ENCODE measurements around the gene ATG14. TPM values are rescaled to one million over a fixed set of nuclear protein-coding genes. Genes with fewer than 3 reads are reported as not detected.

The ATG14 gene
- total RNA-seq, 2 experiments from 2014 or later: 5.1 to 5.5 TPM

GRCh38 chr14:55366271-55366670 is 45.4 kb downstream of the ATG14 start:
- Mint-ChIP-seq H3K4me3 (no peak overlapping the region), H3K27me3 (no peaks in the 10 kb centered on the region), H3K27ac (no peak overlapping the region), H3K4me1 (ENCODE audit: low read depth) (peaks cover 13% of the 10 kb centered on the region), H3K9me3 (no peaks in the 10 kb centered on the region), H3K36me3 (ENCODE audit: low read depth) (peaks cover 38% of the 10 kb centered on the region)
- DNase-seq: no peak
- CTCF ChIA-PET: interaction anchor here (5.2 kb wide), 1 partner anchor 12 kb away, joined by 29 read pairs; no protein-coding TSS in a partner anchor
- TF ChIP-seq CTCF (IDR thresholded peaks at IDR 0.05): no peak
- intact Hi-C loops (cut with micrococcal nuclease): no loop called here
- ATAC-seq: no peak
- POLR2A ChIA-PET: no interaction called here

GRCh38 chr14:55361190-55361589 is 50.4 kb downstream of the ATG14 start:
- ChIA-PET POLR2A (interaction anchor here (1.3 kb wide), 1 partner anchor 11 kb away, joined by 5 read pairs; no protein-coding TSS in a partner anchor), CTCF (interaction anchor here (0.6 to 1.8 kb wide), 5 partner anchors 11 to 148 kb away, joined by 3 to 5 read pairs (median 4); partner anchors contain the start of gene FBXO34)
- peaks cover 13% of the 10 kb centered on the region for H3K36me3 Mint-ChIP-seq (ENCODE audit: low read depth)
- intact Hi-C loops (cut with micrococcal nuclease): no loop called here
- H3K4me3 Mint-ChIP-seq: no peak overlapping the region
- no peak for TF ChIP-seq CTCF (IDR thresholded peaks at IDR 0.05)
- DNase-seq (no peak), ATAC-seq (no peak)
- no peak overlapping the region for H3K27ac Mint-ChIP-seq
- no peaks in the 10 kb centered on the region for H3K27me3 Mint-ChIP-seq
- H3K9me3 Mint-ChIP-seq: no peaks in the 10 kb centered on the region
- peaks cover 7% of the 10 kb centered on the region for H3K4me1 Mint-ChIP-seq (ENCODE audit: low read depth)

- intact Hi-C loops (cut with micrococcal nuclease): no loop called here
- no peaks in the 10 kb centered on the region for H3K9me3 Mint-ChIP-seq
- no peaks in the 10 kb centered on the region for H3K27me3 Mint-ChIP-seq
- no peak for TF ChIP-seq CTCF (IDR thresholded peaks at IDR 0.05)
- DNase-seq (no peak), ATAC-seq (no peak)
- H3K36me3 Mint-ChIP-seq (ENCODE audit: low read depth): peaks cover 7% of the 10 kb centered on the region
- ChIA-PET CTCF (interaction anchor here (0.9 to 1.0 kb wide), 2 partner anchors 89 to 114 kb away, joined by 4 to 6 read pairs; partner anchors contain the start of gene FBXO34), POLR2A (interaction anchor here (0.9 kb wide), 1 partner anchor 9 kb away, joined by 4 read pairs; no protein-coding TSS in a partner anchor)
- H3K27ac Mint-ChIP-seq: no peak overlapping the region
- no peak overlapping the region for H3K4me3 Mint-ChIP-seq
- peaks cover 14% of the 10 kb centered on the region for H3K4me1 Mint-ChIP-seq (ENCODE audit: low read depth)
These were observed 52.3 kb downstream of the ATG14 start for GRCh38 chr14:55359307-55359706.

GRCh38 chr14:55356913-55357312 is 54.7 kb downstream of the ATG14 start:
- H3K27ac Mint-ChIP-seq: no peak overlapping the region
- no peak for DNase-seq
- no peak overlapping the region for H3K4me3 Mint-ChIP-seq
- no peak for ATAC-seq
- intact Hi-C loops (cut with micrococcal nuclease): no loop called here
- POLR2A ChIA-PET: interaction anchor here (1.5 to 2.1 kb wide), 3 partner anchors 17 to 86 kb away, joined by 4 to 6 read pairs (median 5); no protein-coding TSS in a partner anchor
- no peaks in the 10 kb centered on the region for H3K27me3 Mint-ChIP-seq
- CTCF ChIA-PET: interaction anchor here (1.0 to 4.7 kb wide), 6 partner anchors 10 to 111 kb away, joined by 3 to 87 read pairs (median 4); partner anchors contain the start of gene FBXO34
- peaks cover 20% of the 10 kb centered on the region for H3K4me1 Mint-ChIP-seq (ENCODE audit: low read depth)
- H3K36me3 Mint-ChIP-seq (ENCODE audit: low read depth): peaks cover 2% of the 10 kb centered on the region
- no peaks in the 10 kb centered on the region for H3K9me3 Mint-ChIP-seq
- TF ChIP-seq CTCF (IDR thresholded peaks at IDR 0.05): no peak

- Mint-ChIP-seq H3K4me3 (no peak overlapping the region), H3K27me3 (no peaks in the 10 kb centered on the region), H3K27ac (no peak overlapping the region), H3K4me1 (ENCODE audit: low read depth) (peaks cover 15% of the 10 kb centered on the region), H3K36me3 (ENCODE audit: low read depth) (peaks cover 4% of the 10 kb centered on the region), H3K9me3 (no peaks in the 10 kb centered on the region)
- ChIA-PET CTCF (interaction anchor here (1.0 to 5.2 kb wide), 12 partner anchors 9 to 266 kb away, joined by 3 to 87 read pairs (median 7); partner anchors contain the start of gene FBXO34), POLR2A (interaction anchor here (1.2 to 2.2 kb wide), 4 partner anchors 17 to 85 kb away, joined by 4 to 6 read pairs (median 6); no protein-coding TSS in a partner anchor)
- intact Hi-C loops (cut with micrococcal nuclease): loop anchor here (2.0 kb wide), 1 partner anchor 85 kb away; the partner anchor contains the start of gene FBXO34
- no peak for TF ChIP-seq CTCF (IDR thresholded peaks at IDR 0.05)
- DNase-seq (no peak), ATAC-seq (no peak)
These were observed 55.7 kb downstream of the ATG14 start for GRCh38 chr14:55355922-55356321.

All from activated CD8-positive, alpha-beta T cell treated with anti-CD3 and anti-CD28 coated beads for 36 hours (primary cell).